IMR-90 (cell line): ENCODE results near the gene RASA1. TPM values are rescaled to one million over a fixed set of nuclear protein-coding genes. Genes with fewer than 3 reads are reported as not detected.

Experiments used
- ATAC-seq: fragments of 200-7000 bp; cut with Tn5 transposase; 2 replicates; pipeline ENCODE4 v1.9.1; 2020; ENCODE audit warnings: low read depth, mild to moderate bottlenecking, moderate library complexity
- BruUV-seq: library from RNA; stranded (reverse); fragments of 400-500 nt; replicated peaks from 2 replicates; lab custom pipeline; 2021; lab: Mats Ljungman, UMichigan
- CTCF ChIA-PET: fragments of 300-600 bp; formaldehyde crosslinking; extraction: SDS; loops from one replicate; lab custom pipeline; 2021; ENCODE audit warnings: antibody characterized with exemption; lab: Yijun Ruan, JAX
- POLR2A ChIA-PET: fragments of 300-600 bp; sonication (Branson Sonifier 250); formaldehyde crosslinking; loops from one replicate; lab custom pipeline; 2022; ENCODE audit warnings: antibody characterized with exemption; ENCODE audit not compliant: unreplicated experiment; lab: Charles Lee
- DNase-seq: peaks from one replicate; pipeline ENCODE4 v3.0.0; 2013
- H2AFZ ChIP-seq: replicated peaks from 2 replicates; pipeline ENCODE3; 2013; ENCODE audit warnings: low read length, mild to moderate bottlenecking; ENCODE audit not compliant: poor library complexity
- H2AK5ac ChIP-seq: 2 replicates; pipeline ENCODE4 v1.6.1; 2013; ENCODE audit warnings: low read depth, low read length, inconsistent platforms
- H2AK9ac ChIP-seq: replicated peaks from 2 replicates; pipeline ENCODE3; 2013; ENCODE audit warnings: mild to moderate bottlenecking, low read depth, low read length, moderate library complexity; ENCODE audit not compliant: poor library complexity
- H2BK120ac ChIP-seq: 2 replicates; pipeline ENCODE4 v1.6.1; 2013; ENCODE audit warnings: low read depth, low read length, inconsistent platforms
- H2BK15ac ChIP-seq: 3 replicates; pipeline ENCODE4 v1.6.1; 2013; ENCODE audit warnings: low read depth, low read length, inconsistent platforms
- H2BK20ac ChIP-seq: 2 replicates; pipeline ENCODE4 v1.6.1; 2013; ENCODE audit warnings: low read depth, mild to moderate bottlenecking, inconsistent platforms, low read length, moderate library complexity
- H2BK5ac ChIP-seq: 2 replicates; pipeline ENCODE4 v1.6.1; 2013; ENCODE audit warnings: mild to moderate bottlenecking, low read depth, low read length, inconsistent platforms; ENCODE audit not compliant: poor library complexity, severe bottlenecking
- H3K14ac ChIP-seq: replicated peaks from 2 replicates; pipeline ENCODE4 v1.6.1; 2013; ENCODE audit warnings: low read depth, low read length, inconsistent platforms
- H3K18ac ChIP-seq: 2 replicates; pipeline ENCODE4 v1.6.1; 2013; ENCODE audit warnings: low read depth, low read length, control low read depth
- H3K23ac ChIP-seq: 2 replicates; pipeline ENCODE4 v1.6.1; 2013; ENCODE audit warnings: low read depth, low read length, inconsistent platforms
- H3K27ac ChIP-seq: 2 replicates; pipeline ENCODE4 v1.5.1; 2013; ENCODE audit warnings: mild to moderate bottlenecking, control low read depth, low read length; ENCODE audit not compliant: insufficient read depth
- H3K27me3 ChIP-seq: 2 replicates; pipeline ENCODE4 v1.6.1; 2013; ENCODE audit warnings: low read length; ENCODE audit not compliant: control insufficient read depth, insufficient read depth
- H3K36me3 ChIP-seq: 2 replicates; pipeline ENCODE4 v1.6.1; 2013; ENCODE audit warnings: low read length, mixed read lengths; ENCODE audit not compliant: control insufficient read depth, insufficient read depth
- H3K4ac ChIP-seq: 2 replicates; pipeline ENCODE4 v1.6.1; 2013; ENCODE audit warnings: low read depth, low read length, inconsistent platforms
- H3K4me1 ChIP-seq: 2 replicates; pipeline ENCODE4 v1.6.1; 2013; ENCODE audit warnings: low read length, mixed read lengths; ENCODE audit not compliant: control insufficient read depth, insufficient read depth
- H3K4me2 ChIP-seq: 2 replicates; pipeline ENCODE4 v1.6.1; 2013; ENCODE audit warnings: low read depth, mild to moderate bottlenecking, control low read depth, low read length, moderate library complexity
- H3K4me3 ChIP-seq: 2 replicates; pipeline ENCODE4 v1.5.1; 2013; ENCODE audit warnings: low read depth, mild to moderate bottlenecking, control low read depth, low read length, moderate library complexity; ENCODE audit not compliant: insufficient read depth
- H3K56ac ChIP-seq: 2 replicates; pipeline ENCODE4 v1.6.1; 2013; ENCODE audit warnings: low read length, inconsistent platforms; ENCODE audit not compliant: insufficient read depth; ENCODE audit errors: extremely low read depth
- H3K79me1 ChIP-seq, 2 experiments: 2 replicates each; pipeline ENCODE4 v1.6.1; 2013; ENCODE audit warnings: low read length in 2 of 2, inconsistent platforms in 1 of 2, low read depth in 1 of 2
- H3K9ac ChIP-seq: 2 replicates; pipeline ENCODE4 v1.6.1; 2013; ENCODE audit warnings: low read depth, low read length, control low read depth
- H3K9me1 ChIP-seq: 2 replicates; pipeline ENCODE4 v1.6.1; 2013; ENCODE audit warnings: low read length, inconsistent platforms; ENCODE audit not compliant: insufficient read depth
- H3K9me3 ChIP-seq: 2 replicates; pipeline ENCODE4 v1.6.1; 2013; ENCODE audit warnings: low read length; ENCODE audit not compliant: control insufficient read depth, insufficient read depth
- H4K20me1 ChIP-seq: 2 replicates; pipeline ENCODE4 v1.6.1; 2013; ENCODE audit warnings: low read length, inconsistent platforms; ENCODE audit not compliant: insufficient read depth
- H4K5ac ChIP-seq: 2 replicates; pipeline ENCODE4 v1.6.1; 2013; ENCODE audit warnings: mild to moderate bottlenecking, low read depth, low read length, control low read depth
- H4K8ac ChIP-seq, 2 experiments: 2 replicates each; pipeline ENCODE4 v1.6.1; 2013; ENCODE audit warnings: low read depth in 2 of 2, low read length in 2 of 2, control low read depth in 1 of 2, inconsistent platforms in 1 of 2
- H4K91ac ChIP-seq: 2 replicates; pipeline ENCODE4 v1.6.1; 2013; ENCODE audit warnings: low read depth, low read length, inconsistent platforms; ENCODE audit not compliant: insufficient read depth
- CEBPB ChIP-seq: IDR thresholded peaks from 2 replicates; pipeline ENCODE4 v1.6.1; 2012; ENCODE audit warnings: low read depth, low read length, improper control_type of control experiment
- CHD1 ChIP-seq: IDR thresholded peaks from 2 replicates; pipeline ENCODE4 v1.6.1; 2012; ENCODE audit warnings: low read depth, low read length, improper control_type of control experiment
- CTCF ChIP-seq: conservative IDR thresholded peaks from 2 replicates; pipeline ENCODE4 v1.5.1; 2012; ENCODE audit warnings: mild to moderate bottlenecking, low read depth, low read length, improper control_type of control experiment
- ELK1 ChIP-seq: fragments of 150-350 bp; IDR thresholded peaks from 2 replicates; pipeline ENCODE4 v1.6.1; 2016; ENCODE audit warnings: low read depth, mild to moderate bottlenecking, low read length, moderate library complexity, borderline replicate concordance
- FOS ChIP-seq: fragments of 150-350 bp; IDR thresholded peaks from 2 replicates; pipeline ENCODE4 v1.6.1; 2016; ENCODE audit warnings: low read depth, low read length
- MAZ ChIP-seq: IDR thresholded peaks from 2 replicates; pipeline ENCODE4 v1.6.1; 2012; ENCODE audit warnings: low read depth, mild to moderate bottlenecking, low read length, improper control_type of control experiment, moderate library complexity, borderline replicate concordance
- RAD21 ChIP-seq: IDR thresholded peaks from 2 replicates; pipeline ENCODE4 v1.6.1; 2012; ENCODE audit warnings: low read length, improper control_type of control experiment
- SMC3 ChIP-seq: fragments of 150-350 bp; IDR thresholded peaks from 2 replicates; pipeline ENCODE4 v1.6.1; 2016; ENCODE audit warnings: low read depth, mild to moderate bottlenecking, antibody characterized with exemption, low read length, moderate library complexity
- WGBS, 2 experiments: methylation state at CpG; one replicate each; pipeline versions ENCODE4 v1.1.5 to v1.1.7; 2013; ENCODE audit warnings: missing lambda C conversion rate in 2 of 2; ENCODE audit not compliant: insufficient read length in 1 of 2; ENCODE audit errors: extremely low coverage in 2 of 2; 5-methylcytosine and 5-hydroxymethylcytosine counted together
- dilution Hi-C: fragments of 300-500 bp; cut with HindIII; formaldehyde crosslinking; loops from one replicate; pipeline ENCODE4 v1.14.3; 2018; ENCODE audit warnings: low sequenced_read_pairs; ENCODE audit not compliant: unreplicated experiment
- in situ Hi-C: fragments of 300-500 bp; cut with MboI; formaldehyde crosslinking; loops from 3 replicates; pipeline ENCODE4 v1.14.3; 2019; ENCODE audit warnings: low sequenced_read_pairs, inconsistent platforms, mixed read lengths
- intact Hi-C: fragments of 100-400 bp; cut with micrococcal nuclease; formaldehyde crosslinking; loops from 2 replicates; pipeline ENCODE4 v1.10.0; 2022
- polyA plus RNA-seq, 3 experiments: library from polyadenylated mRNA; depleted of rRNA; stranded (reverse); fragments of >200 nt; gene quantifications; 2 replicates each; pipeline ENCODE4 v1.2.3, GENCODE V29; 2012; ENCODE audit warnings: low replicate concordance in 1 of 3
- total RNA-seq: library from RNA; depleted of rRNA; stranded (reverse); fragments of >200 nt; gene quantifications from 2 replicates; pipeline ENCODE4 v1.2.3, GENCODE V29; 2012

Gene RASA1
- total and polyA plus RNA-seq, 2 of the 4 experiments (the other 2 are of a cell fraction): 37.6 to 45.7 TPM

- H3K56ac ChIP-seq: no peak overlapping the region
- no peak overlapping the region; the same call in 1 of the 2 replicates for H3K4me2 ChIP-seq
- TF ChIP-seq FOS (no peak), CEBPB (no peak), CHD1 (no peak), MAZ (no peak), ELK1 (no peak), CTCF (peak; percentile 65), SMC3 (peak; percentile 37), RAD21 (peak; percentile 60)
- no TSS peak for BruUV-seq
- no peak overlapping the region for H2BK20ac ChIP-seq
- peaks cover 3% of the 10 kb centered on the region for H3K4me1 ChIP-seq
- dilution Hi-C loops (no loop called here), intact Hi-C loops (loop anchor here (1.0 to 5.0 kb wide), 2 partner anchors 330 to 518 kb away; no protein-coding TSS in a partner anchor), in situ Hi-C loops (loop anchor here (5.0 to 25.0 kb wide), 2 partner anchors 328 to 488 kb away; no protein-coding TSS in a partner anchor)
- no peak overlapping the region for H2BK120ac ChIP-seq
- no peak overlapping the region for H2BK5ac ChIP-seq
- H4K91ac ChIP-seq: no peak overlapping the region
- no peak overlapping the region for H3K27ac ChIP-seq
- ATAC-seq (peak; percentile 82), DNase-seq (peak; percentile 61)
- POLR2A ChIA-PET: interaction anchor here (0.6 kb wide), 2 partner anchors 133 to 490 kb away, joined by 3 read pairs; partner anchors contain the start of gene RASA1
- peaks cover 13 to 21% of the 10 kb centered on the region in 2 experiments for H3K79me1 ChIP-seq
- peaks cover 23% of the 10 kb centered on the region for H3K36me3 ChIP-seq
- no peaks in the 10 kb centered on the region; the same call in 1 of the 2 replicates for H4K20me1 ChIP-seq
- H3K9me1 ChIP-seq: no peaks in the 10 kb centered on the region
- H3K4ac ChIP-seq: no peak overlapping the region
- no peaks in the 10 kb centered on the region for H3K27me3 ChIP-seq
- H3K14ac ChIP-seq: no peak overlapping the region
- no peak overlapping the region for H3K9ac ChIP-seq
- no peak overlapping the region for H3K23ac ChIP-seq
- no peak overlapping the region for H4K5ac ChIP-seq
- peaks cover 2% of the 10 kb centered on the region; the same call in 1 of the 2 replicates for H3K9me3 ChIP-seq
- no peak overlapping the region for H2AK9ac ChIP-seq
- WGBS, 2 experiments: no CpG with 5 or more reads among the region's 4 CpGs
- H3K18ac ChIP-seq: no peak overlapping the region
- H4K8ac ChIP-seq: 0 out of 4 replicates have a peak overlapping the region, but pooled peaks of 1 of the 2 experiments have one; percentile 24
- H2AK5ac ChIP-seq: no peak overlapping the region
- no peak overlapping the region for H3K4me3 ChIP-seq
- no peak overlapping the region for H2BK15ac ChIP-seq
- CTCF ChIA-PET: interaction anchor here (0.5 to 1.9 kb wide), 7 partner anchors 10 to 857 kb away, joined by 3 to 8 read pairs (median 4); no protein-coding TSS in a partner anchor
- no peak overlapping the region for H2AFZ ChIP-seq
Measured at GRCh38 chr5:87400305-87400899, 132.7 kb downstream of the RASA1 start.
